Left ventricle myocardium inferior (tissue), 1 donor: ENCODE results near the gene MCTP2. TPM values are rescaled to one million over a fixed set of nuclear protein-coding genes. Genes with fewer than 3 reads are reported as not detected.

Experiments
- DNase-seq: peaks from one replicate; pipeline ENCODE4 v3.0.0-alpha.2; 2020
- H3K27ac ChIP-seq: fragments of 200-600 bp; replicated peaks from 2 replicates; pipeline ENCODE4 v1.8.0; 2021
- H3K27me3 ChIP-seq: fragments of 200-600 bp; 2 replicates; pipeline ENCODE4 v1.8.0; 2021; ENCODE audit warnings: low read depth
- H3K36me3 ChIP-seq: fragments of 200-600 bp; 2 replicates; pipeline ENCODE4 v1.8.0; 2021
- H3K4me1 ChIP-seq: fragments of 200-600 bp; 2 replicates; pipeline ENCODE4 v1.8.0; 2021
- H3K4me3 ChIP-seq: fragments of 200-600 bp; 2 replicates; pipeline ENCODE4 v1.8.0; 2021; ENCODE audit warnings: mild to moderate bottlenecking, moderate library complexity
- H3K9me3 ChIP-seq: fragments of 200-600 bp; replicated peaks from 2 replicates; pipeline ENCODE4 v1.8.0; 2021
- intact Hi-C: fragments of 100-400 bp; cut with micrococcal nuclease; formaldehyde crosslinking; loops from one replicate; pipeline ENCODE4 v1.11.0; 2022
- total RNA-seq: library from RNA; stranded (reverse); fragmentation: NEBNext Ultra II Directional; extraction: Animal tissue kit (Norgen Biotek cat#: 25700); gene quantifications from one replicate; pipeline ENCODE4 v1.2.1, GENCODE V29; 2021
- TF ChIP-seq, protein P1 (sequence below): fragments of 200-600 bp; IDR thresholded peaks from 2 replicates; pipeline ENCODE4 v1.8.0; 2021; ENCODE audit warnings: antibody characterized with exemption, mild to moderate bottlenecking, borderline replicate concordance
- donor health status: DM: no; HTN: yes; CAD: no; lungs with severe emphysema.

Gene MCTP2
- total RNA-seq, 1 donor from 2014 or later: 1.0 TPM

DNA sequence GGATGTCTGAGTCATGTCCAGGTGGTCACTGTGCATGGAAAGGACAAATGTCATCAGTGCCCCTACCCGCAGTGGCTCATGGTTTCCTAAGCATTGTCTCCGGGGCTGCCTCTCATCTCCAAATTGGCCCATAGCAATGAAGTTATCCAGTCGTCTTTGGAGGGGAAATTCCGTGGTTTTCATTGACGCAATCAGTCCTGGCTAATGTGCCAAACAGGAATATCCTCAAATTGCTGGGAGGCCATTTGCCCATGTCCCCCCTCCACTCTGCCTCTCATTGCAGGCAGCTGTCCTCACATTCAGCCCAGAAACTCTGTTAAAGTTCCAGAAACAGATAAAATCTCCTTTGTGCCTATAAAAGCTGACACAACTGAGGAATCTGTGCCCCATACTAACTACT is 81.6 kb downstream of the MCTP2 start:
- Histone ChIP-seq H3K9me3 (peaks cover 11% of the 10 kb centered on the region), H3K4me1 (no peaks in the 10 kb centered on the region), H3K27me3 (peaks cover 41% of the 10 kb centered on the region), H3K4me3 (no peak overlapping the region), H3K27ac (no peak overlapping the region), H3K36me3 (no peaks in the 10 kb centered on the region)
- no peak for DNase-seq
- TF ChIP-seq, protein P1, sequence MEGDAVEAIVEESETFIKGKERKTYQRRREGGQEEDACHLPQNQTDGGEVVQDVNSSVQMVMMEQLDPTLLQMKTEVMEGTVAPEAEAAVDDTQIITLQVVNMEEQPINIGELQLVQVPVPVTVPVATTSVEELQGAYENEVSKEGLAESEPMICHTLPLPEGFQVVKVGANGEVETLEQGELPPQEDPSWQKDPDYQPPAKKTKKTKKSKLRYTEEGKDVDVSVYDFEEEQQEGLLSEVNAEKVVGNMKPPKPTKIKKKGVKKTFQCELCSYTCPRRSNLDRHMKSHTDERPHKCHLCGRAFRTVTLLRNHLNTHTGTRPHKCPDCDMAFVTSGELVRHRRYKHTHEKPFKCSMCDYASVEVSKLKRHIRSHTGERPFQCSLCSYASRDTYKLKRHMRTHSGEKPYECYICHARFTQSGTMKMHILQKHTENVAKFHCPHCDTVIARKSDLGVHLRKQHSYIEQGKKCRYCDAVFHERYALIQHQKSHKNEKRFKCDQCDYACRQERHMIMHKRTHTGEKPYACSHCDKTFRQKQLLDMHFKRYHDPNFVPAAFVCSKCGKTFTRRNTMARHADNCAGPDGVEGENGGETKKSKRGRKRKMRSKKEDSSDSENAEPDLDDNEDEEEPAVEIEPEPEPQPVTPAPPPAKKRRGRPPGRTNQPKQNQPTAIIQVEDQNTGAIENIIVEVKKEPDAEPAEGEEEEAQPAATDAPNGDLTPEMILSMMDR: no peak
- intact Hi-C loops: no loop called here

GRCh38 chr15:94314639-94315038 is 83.3 kb downstream of the MCTP2 start:
- no peak for DNase-seq
- H3K4me3 ChIP-seq: no peak overlapping the region
- no peaks in the 10 kb centered on the region for H3K36me3 ChIP-seq
- intact Hi-C loops: no loop called here
- H3K9me3 ChIP-seq: peaks cover 11% of the 10 kb centered on the region
- H3K27me3 ChIP-seq: peaks cover 48% of the 10 kb centered on the region
- TF ChIP-seq, protein P1: no peak
- H3K4me1 ChIP-seq: no peaks in the 10 kb centered on the region
- H3K27ac ChIP-seq: no peak overlapping the region

DNA sequence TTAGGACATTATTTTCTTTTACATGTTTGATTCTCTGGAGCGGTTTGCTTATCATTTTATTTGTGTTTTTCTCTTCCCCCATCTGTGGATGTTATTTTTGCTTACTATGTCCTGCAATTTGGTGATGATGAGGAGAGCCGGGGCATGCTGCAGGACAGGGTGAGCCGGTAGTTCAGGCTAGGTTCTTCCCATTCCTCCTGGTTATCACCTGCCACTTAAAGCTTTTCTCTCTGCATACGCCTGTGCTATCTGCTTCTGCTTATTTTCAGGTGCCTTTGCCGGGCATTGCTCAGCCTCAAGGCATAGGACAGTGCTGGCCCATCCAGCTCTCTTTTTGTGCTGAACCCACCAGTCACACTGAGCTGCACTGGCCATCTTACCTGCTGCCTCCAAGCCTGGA is 85.8 kb downstream of the MCTP2 start:
- no peak for DNase-seq
- Histone ChIP-seq H3K36me3 (no peaks in the 10 kb centered on the region), H3K27ac (no peak overlapping the region), H3K27me3 (peaks cover 37% of the 10 kb centered on the region), H3K4me3 (no peak overlapping the region), H3K9me3 (peaks cover 11% of the 10 kb centered on the region), H3K4me1 (no peaks in the 10 kb centered on the region)
- TF ChIP-seq, protein P1: no peak
- intact Hi-C loops: no loop called here

DNA sequence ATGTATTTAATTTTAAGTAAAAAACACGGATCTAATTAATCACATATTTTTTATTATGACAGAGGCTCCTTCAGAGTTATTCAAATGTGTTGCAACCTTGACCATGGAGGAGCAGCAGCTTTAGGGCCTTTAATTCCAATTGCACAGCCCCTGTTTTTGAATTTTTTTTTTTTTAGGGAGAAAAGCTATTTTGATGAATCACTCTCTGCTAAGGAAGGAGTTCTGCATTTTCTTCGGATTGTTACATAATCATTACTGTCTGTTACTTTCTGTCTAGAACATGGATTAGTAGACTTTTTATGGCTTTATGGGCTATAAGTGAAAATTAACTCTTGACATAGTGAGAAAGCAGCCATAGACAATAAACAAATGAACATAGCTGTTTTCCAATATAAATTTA is 90.8 kb downstream of the MCTP2 start:
- H3K36me3 ChIP-seq: no peaks in the 10 kb centered on the region
- no peaks in the 10 kb centered on the region for H3K4me1 ChIP-seq
- no peak for DNase-seq
- no peak overlapping the region for H3K4me3 ChIP-seq
- H3K9me3 ChIP-seq: peaks cover 4% of the 10 kb centered on the region
- peaks cover 20% of the 10 kb centered on the region for H3K27me3 ChIP-seq
- intact Hi-C loops: loop anchor here (5.0 to 10.0 kb wide), 2 partner anchors 160 to 1287 kb away; no protein-coding TSS in a partner anchor
- TF ChIP-seq, protein P1: no peak
- H3K27ac ChIP-seq: no peak overlapping the region

GRCh38 chr15:94323076-94323475 is 91.7 kb downstream of the MCTP2 start:
- intact Hi-C loops: loop anchor here (5.0 to 10.0 kb wide), 2 partner anchors 161 to 1288 kb away; no protein-coding TSS in a partner anchor
- Histone ChIP-seq H3K4me3 (no peak overlapping the region), H3K36me3 (no peaks in the 10 kb centered on the region), H3K4me1 (no peaks in the 10 kb centered on the region), H3K27ac (no peak overlapping the region), H3K27me3 (peaks cover 13% of the 10 kb centered on the region), H3K9me3 (no peaks in the 10 kb centered on the region)
- TF ChIP-seq, protein P1: no peak
- no peak for DNase-seq
